T1000 (cell line): ENCODE data around the gene ATP8A1.

Experiments used
- DNase-seq: peaks from one replicate; lab custom pipeline; 2025; ENCODE audit warnings: mixed read lengths; lab: John Stamatoyannopoulos, UW

ATP8A1 gene

DNA sequence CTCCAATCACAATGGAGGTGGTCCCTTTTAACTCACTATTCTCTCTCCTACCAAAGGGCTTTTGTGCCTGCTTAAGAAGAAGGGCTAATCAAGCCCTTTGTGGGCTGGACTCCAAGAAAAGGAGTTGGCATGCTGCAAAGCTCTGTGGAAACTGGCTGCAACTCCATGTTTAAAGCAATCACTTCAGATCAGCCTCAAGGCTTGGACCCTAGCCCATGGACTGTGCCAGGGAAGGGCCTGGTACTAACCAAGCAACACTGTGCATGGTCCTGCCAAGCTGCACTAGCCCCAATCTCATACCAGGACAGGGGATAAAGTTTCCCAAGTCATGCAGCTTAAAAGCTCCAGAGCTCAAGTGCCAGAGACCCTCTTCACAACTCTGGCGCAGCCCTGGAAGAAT is 86.7 kb downstream of the ATP8A1 start:
- DNase-seq, result no peak

DNA sequence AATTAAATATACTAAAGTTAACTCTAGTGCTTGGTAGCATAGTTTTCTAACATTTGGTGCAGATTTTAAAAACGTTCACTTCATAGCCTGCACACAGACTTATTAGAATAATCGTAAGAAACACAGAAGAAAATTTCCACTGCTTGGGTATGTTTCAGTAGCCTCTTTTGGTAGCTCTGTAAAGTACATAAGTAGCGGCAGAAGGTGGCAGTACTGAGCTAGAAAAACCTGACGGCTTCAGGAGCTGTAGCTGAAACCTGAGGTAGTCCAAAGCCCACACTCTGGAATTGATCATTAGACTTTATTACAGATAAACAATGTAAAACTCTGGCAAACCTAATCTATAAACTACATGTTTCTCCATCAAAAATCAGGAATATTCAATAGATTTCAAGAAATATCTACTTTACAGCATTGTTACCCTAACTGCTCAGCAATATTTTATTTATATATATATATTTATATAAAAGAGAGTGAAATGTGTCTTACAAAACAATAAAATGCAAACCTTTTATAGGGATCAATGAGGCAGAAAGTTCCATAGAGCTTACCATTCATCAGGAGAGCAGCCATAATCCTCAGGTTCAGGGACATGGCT is 88.2 kb downstream of the ATP8A1 start:
- DNase-seq, result peak; percentile 19

DNA sequence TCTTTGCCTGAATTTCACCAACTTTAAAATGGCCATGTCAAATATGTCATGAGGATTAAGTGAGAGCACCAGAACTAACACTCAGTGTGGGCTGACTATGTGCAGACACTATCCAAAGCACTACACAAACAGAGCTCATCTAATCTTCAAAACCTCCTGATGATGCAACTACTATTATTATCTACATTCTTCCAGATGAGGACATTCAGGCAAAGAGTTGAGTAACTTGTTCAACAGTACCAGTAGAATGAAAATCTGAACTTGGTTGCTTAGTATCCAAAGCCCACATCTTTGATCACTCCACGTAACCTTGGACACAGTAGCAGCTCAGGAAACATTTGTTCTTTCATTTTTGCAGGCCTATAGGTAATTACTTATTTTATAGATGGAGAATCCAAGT is 90.1 kb downstream of the ATP8A1 start:
- no peak for DNase-seq

DNA sequence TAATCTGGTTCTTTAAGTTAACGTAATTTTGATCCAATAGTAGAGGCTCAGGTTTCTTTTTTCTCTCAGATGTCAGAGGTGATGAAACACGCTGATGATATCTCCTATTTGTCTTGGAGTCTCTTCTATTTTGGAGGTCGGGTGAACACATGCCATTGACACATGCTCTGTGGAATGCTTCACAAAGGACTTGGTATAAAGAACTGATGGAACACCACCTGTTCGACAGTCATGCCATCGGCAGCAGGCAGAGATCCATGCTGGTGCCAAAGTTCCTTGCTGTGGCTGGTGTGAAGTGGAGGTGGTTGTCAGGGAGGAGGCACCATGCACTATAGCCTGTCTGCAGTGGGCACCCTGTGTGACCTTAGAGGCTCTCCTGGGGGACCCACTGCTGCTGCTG is 94.9 kb downstream of the ATP8A1 start:
- no peak for DNase-seq

DNA sequence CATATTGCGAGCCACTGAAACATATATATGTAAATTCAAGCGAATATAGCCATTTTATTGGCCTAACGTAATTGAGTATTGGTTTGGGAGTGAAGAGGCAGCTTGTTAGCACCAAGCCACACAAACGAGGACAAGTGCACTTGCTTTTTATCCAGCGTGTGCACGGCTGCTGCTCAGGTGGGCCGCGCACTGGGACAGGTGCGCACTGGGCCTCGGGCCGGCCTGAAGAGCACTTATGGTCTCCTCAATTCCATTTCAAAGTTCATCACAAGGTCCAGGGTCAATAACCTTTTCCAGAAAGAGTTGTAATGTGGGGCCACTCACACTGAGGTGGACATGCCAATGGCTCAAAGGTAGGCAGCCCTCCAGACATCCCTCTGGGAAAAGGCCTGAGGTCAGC is 95.9 kb downstream of the ATP8A1 start:
- DNase-seq, result no peak

DNA sequence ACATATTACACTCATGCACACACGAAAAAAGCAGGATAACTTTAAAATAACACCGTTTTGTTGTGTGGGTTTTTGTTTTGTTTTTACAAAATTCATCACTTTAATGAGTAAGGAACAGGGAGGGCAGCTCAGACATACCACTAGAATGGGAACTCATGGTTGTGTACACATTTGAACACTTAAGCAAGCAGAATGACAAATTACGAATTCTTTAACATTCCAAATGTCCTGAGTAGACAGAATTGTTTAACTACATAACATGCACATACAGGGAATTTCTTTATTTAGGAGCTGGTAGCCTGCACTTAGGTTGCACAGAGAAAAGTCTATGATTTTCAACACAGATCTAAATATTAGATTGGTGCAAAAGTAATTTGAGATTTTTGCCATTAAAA is 96.4 kb downstream of the ATP8A1 start:
- DNase-seq, result no peak

DNA sequence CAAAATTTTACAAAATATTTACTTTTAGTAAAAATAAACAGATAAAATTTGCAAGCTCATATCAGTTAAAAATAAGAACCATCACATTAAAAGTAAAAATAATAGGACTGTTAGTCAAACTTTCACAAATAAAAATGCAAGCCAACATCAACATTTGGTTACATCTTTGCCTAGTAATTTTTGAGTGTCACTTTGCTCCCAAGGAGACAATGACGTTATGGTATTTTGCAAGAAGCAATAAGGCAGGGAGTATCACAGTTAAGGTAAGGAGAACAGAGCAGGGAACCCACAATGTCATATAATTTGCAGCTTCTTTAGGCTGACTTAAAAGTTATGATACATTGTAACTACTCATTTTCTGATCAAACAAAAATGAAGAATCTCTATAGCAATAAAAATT is 98.7 kb downstream of the ATP8A1 start:
- DNase-seq, result no peak

DNA sequence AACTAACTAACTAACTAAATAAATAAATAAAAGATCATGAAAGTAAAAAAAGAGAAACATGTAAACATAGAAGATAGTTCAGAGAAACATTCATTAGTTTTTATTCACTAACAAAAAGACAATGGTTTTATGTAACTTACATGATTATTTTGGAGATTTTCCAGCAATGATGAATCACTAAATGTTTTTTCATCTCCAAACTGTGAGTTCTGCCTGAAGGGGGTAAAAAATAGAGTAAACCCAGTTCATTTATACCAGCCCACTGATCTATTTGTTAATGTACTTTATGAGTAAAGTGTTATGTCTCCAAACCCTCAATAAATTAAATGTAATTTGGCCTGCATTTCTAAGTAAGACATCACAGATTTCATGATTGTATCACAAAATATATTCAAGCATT is 101.1 kb downstream of the ATP8A1 start:
- DNase-seq, result no peak

DNA sequence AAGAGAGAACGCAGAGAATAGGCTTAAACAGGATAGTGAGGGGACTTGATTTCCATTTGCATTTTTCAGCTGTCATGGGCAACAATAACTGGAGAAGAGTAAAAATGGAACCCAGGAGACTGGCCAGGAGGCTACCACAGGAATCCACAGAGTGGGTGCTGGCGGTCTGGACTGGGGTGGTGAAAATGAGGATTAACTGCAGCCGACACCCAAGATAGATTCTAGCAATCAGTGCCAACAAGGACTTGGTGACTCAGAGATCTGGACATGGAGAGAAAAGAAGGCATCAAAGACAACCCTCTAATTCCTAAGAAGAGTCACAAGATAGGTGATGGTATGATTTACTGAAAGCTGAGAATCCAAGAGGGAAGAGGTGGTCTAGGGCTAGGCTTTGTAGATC is 102.8 kb downstream of the ATP8A1 start:
- no peak for DNase-seq

DNA sequence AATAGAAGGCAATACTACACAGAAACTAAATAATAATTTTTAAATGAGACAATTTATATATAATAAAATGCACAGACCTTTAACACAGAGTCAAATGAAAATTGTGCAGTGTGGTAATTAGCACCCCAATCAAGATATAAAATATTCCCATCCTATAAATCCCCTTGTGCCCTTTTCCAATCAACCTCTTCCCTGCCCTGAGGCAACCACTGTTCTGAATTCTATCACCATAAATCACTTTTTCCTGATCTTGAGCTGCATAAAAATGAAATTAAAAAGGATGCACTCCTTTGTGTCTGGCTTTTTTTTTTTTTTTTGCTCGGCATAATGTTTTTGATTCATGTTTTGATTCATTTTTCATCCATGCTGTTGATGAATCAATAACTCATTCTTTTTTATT is 107.0 kb downstream of the ATP8A1 start:
- DNase-seq, result no peak

DNA sequence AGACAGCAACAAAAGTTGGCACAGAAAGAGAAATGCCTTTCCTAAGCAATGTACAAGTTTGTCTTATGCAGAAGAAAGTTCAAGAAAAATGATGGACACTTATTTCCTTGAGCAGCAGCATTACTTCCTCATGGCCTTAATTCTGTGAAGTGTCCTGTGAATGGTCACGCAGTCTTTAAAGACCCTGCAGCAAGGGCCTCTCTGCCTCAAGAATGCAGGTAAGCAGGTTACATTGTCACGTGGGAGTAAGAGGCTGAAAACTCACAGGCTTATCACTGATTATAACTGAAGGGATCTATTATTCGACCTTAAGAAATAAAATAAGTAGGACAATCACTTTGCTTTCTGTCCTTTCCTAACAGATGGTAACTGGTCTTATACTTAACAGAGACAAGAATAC is 109.1 kb downstream of the ATP8A1 start:
- DNase-seq, result no peak

DNA sequence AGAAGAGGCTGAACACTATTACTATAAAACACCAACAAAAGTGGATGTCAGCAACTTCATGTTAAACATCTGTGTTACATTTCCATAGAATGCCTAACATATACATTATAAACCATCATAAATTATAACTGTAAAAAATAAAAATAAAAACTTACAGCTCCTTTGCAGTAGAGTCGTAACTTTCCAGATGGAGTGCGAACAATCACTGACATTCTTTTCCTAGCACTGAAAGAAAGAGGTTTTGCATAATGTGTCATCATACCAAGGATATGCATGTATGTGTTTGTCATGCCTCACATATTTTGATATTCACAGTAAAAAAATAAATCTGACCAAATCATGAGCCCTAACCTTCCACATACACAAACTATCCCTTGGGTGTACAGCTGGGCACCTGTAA is 113.1 kb downstream of the ATP8A1 start:
- DNase-seq, result no peak

DNA sequence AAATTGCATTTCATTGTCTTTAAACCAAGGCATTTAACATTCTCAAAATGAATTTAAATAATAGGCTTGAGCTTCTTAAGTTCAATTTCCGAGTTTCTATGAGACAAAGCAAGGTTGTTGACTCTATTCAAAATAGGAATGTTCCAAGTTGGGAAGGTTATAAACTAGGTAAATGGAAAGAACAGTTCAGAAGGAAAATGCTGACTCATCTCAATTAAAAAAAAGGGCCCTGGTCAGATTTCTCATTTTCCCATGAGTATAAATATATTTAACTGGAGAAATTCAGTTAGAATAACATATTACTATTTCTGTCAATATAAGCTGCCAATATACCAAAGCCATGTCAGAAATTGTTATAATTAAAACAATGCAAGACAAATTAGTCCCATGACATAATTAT is 113.8 kb downstream of the ATP8A1 start:
- DNase-seq, result no peak

DNA sequence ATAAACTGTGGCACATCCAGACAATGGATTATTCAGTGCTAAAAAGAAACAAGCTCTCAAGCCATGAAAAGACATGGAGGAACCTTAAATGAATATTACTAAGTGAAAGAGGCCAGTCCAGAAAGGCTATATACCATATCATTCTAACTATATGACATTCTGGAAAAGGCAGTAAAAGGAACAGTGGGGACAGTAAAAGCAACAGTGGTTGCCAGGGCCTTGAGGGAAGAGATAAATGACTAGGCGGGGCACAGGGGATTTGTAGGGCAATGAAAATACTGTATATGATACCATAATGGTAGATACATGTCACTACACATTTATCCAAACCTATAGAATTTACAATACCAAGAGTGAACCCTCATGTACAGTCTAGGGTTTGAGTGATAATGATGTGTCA is 115.3 kb downstream of the ATP8A1 start:
- DNase-seq, result no peak

DNA sequence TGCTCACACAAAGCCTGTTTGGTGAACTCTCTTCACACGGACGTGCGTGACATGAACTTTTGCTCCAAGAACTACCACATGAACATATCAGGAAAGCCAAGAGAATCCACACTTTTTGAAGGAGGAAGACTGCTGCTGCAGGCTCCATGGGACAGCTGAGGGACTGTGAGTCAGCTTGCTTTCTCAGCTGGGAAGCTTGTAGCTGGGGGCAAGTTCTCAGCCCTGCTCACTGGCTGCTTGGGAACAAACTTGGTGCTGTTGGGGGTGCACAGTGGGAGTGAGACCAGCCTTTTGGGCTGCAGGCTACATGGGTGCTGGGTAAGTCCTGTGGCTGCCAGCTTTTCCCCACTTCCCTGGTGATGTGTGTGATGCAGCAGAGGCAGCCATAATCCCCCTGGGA is 123.9 kb downstream of the ATP8A1 start:
- DNase-seq, result no peak

DNA sequence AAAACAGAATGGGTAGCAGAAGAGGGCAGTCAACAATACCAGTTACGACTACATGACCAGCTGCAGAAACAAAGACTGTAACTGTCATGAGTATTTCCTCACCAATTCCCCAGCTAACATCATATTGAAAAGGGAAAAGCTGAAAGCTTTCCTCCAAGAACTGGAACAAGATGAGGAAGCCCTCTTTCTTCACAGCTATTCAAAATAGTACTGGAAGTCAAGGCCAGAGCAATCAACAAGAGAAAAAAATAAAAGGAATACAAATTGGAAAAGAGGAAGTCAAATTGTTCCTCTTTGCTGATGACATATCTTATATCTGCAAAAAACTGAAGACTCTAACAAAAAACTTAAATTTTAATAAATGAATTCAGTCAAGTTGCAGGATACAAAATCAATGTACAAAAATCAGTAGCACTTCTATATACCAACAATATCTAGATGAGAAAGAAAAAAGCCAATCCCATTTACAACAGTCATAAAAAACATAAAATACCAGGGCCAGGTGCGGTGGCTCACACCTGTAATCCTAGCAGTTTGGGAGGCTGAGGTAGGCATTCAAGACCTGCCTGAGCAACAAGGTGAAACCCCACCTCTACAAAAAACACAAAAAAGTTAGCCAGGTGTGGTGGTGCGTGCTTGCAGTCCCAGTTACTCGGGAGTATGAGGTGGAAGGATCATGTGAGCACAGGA is 125.4 kb downstream of the ATP8A1 start:
- DNase-seq, result no peak

DNA sequence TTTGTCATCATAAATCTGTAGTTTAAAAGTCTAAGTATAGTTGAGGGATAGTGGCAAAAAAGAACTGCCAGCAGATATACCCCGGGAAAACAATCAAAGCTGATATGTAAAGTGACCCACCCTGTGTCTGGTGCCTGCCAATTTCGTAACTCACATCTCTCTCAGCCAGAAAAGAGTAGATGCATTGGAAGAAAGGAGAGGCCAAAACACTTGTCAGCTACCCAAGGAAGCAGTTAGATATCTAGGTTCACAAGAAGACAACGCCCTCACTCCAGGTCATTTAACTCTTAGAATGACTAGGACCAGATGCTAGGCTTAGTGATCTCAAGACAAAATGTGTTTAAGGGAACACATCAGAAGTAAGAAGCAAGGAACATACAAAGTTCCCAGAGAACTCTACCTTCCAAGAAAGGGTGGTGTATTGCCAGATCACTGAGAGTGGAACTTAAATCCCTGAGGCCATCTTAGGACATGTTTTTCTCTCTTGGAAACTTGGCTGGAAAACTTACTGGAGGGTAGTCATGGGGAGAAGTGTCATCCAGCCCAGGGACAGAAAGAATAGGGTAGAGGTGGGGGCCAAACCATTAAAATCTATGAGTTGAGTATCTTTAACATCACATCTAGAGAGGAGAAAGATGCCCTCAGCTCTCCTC is 133.7 kb downstream of the ATP8A1 start:
- no peak for DNase-seq

DNA sequence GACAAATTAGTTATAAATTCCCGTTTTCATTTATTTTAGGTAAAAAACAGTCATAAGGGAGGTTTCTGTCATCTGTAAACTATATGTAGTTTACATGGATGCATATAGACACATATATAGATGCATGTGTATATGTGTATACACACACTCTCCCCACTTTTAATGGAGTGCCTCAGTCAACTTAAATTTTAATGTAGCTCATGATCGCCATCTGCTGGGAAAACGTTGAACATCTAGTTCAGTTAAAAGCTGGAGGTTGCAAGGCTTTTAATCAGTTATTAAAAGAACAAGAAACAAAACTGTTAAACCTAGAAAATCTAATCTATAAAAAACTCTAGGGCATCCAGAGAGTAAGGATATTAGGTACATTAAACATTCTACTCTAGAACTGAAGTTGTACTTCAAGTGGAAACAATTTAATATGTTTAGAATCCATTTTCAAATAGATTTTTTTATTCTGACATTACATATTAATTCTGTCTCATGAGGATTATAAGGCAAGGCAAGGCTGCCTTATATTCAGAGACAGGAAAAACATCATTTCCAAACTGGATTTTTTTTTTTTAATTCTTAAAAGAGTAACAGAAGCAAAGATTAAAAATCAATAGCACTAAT is 137.0 kb downstream of the ATP8A1 start:
- peak; percentile 43 for DNase-seq

DNA sequence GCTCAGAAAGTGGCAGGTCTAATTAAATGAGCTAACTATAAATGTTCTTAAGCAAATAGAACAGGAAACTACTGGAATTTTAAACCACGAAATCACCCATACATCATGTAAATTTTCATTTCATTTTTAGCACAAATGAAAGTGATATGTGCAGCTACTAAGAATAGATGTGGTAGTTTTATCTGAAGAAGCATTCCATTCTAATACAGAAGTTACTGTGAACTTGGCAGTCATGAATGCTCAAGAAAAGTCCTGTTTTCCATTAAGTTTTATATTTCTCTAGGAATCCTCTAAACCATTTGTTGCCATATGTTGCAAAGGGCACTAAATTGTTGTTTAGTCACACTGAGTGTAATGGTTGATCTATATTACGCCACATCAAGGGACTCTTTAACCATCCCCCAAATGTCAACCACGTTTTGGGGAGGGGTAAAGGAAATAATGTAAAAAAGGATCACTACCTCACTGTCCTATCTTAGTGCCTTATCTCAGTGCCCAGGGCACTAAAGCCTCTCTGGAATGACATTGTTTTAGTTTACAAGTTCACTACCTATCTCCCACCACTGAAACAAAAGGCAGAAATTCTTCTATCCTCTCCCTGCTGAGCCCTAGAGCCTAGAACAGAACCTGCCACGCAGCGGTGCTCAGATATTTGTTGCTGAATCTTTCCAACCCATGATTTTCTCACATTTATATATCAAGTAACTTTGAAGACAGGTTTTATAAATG is 141.6 kb downstream of the ATP8A1 start:
- no peak for DNase-seq

DNA sequence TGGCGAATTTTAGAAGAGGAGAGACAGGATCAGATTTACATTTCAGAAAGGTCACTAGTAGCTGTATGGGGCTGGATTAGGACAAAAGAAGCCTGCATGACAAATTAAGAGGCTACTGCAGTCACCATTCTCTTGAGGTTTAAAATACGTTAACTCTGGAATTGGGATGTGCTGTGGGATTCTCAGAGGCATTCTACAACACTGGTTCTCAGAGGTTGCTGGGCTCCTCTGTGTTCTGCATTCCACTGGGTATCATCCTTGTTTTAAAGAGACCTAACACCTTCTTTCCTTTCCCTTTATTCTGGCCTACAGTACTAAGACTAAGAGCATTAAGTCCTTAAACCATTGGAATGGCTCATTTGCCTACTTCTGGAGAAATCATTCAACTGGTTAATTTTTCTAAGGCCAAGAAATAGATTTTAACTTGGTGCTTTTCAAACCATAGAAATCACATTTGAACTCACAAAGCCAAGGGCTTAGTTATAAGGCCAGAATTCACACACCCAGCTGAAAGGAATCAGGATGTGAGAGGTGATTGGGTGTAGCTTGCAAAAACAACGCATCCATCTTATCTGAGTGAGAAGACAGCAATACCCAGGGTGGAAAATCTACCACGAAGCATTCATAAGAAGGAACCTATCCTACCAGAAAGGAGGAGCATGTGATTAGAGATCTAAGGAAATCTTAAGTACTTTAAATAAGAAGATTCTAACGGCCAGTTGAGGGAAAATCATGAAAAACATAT is 143.0 kb downstream of the ATP8A1 start:
- DNase-seq, result no peak

DNA sequence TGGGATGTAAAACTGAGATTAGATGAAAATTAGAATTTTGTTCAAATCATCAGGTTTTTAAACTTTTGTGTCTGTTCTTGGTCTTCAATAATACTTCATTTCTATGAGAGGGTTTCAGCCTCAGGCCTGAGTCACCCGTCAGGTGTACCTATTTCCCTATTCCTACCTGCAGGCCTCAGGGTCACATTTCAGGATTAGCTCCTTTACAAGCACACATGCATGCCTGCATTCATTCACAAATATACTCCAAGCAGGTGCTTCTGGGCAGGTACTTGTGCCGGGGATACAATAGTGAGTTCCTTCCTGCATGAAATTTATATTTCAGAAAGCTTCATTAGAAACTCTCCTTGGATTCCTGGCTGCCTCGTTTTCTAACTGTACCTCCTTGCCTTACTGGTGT is 144.7 kb downstream of the ATP8A1 start:
- no peak for DNase-seq

DNA sequence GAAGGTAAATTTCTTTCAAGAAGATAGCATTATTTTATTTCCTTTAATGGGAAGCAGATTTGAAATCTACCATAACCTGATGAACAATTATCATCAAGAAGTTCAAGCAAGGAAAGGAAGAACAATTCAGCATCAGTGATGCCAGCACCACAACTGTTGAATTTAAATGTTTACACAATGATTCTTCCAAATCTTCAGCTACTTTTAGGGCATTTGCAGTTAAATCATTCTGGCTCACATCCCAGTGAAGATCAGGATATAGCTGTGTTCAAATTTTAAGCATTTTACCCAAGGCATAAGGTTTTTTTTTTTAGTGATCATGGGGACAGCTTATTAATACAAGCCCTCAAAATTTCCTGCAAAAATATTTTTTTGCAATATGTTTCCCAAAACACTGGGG is 146.7 kb downstream of the ATP8A1 start:
- DNase-seq, result no peak
